Gastroesophageal sphincter (tissue), 3 donors: ENCODE data around the gene BRAT1.

Experiments used
- CTCF ChIP-seq, 4 experiments: fragments of 200-600 bp in 2 of 4; fragments of 450-650 bp in 2 of 4; sonication (generic) in 1 of 4; IDR thresholded peaks; one replicate each; pipeline ENCODE4 v1.5.1; 2017 to 2019; ENCODE audit warnings: antibody characterized with exemption in 4 of 4, mild to moderate bottlenecking in 2 of 4, moderate library complexity in 2 of 4
- EP300 ChIP-seq: sonication (generic); formaldehyde crosslinking; IDR thresholded peaks from one replicate; pipeline ENCODE4 v1.6.1; 2017; ENCODE audit warnings: antibody characterized with exemption, mild to moderate bottlenecking
- POLR2A ChIP-seq, 2 donors: fragments of 450-650 bp; IDR thresholded peaks; one replicate each; pipeline ENCODE4 v1.6.1; 2017; ENCODE audit warnings: antibody characterized with exemption in 2 of 2, mild to moderate bottlenecking in 2 of 2, moderate library complexity in 1 of 2

DNA sequence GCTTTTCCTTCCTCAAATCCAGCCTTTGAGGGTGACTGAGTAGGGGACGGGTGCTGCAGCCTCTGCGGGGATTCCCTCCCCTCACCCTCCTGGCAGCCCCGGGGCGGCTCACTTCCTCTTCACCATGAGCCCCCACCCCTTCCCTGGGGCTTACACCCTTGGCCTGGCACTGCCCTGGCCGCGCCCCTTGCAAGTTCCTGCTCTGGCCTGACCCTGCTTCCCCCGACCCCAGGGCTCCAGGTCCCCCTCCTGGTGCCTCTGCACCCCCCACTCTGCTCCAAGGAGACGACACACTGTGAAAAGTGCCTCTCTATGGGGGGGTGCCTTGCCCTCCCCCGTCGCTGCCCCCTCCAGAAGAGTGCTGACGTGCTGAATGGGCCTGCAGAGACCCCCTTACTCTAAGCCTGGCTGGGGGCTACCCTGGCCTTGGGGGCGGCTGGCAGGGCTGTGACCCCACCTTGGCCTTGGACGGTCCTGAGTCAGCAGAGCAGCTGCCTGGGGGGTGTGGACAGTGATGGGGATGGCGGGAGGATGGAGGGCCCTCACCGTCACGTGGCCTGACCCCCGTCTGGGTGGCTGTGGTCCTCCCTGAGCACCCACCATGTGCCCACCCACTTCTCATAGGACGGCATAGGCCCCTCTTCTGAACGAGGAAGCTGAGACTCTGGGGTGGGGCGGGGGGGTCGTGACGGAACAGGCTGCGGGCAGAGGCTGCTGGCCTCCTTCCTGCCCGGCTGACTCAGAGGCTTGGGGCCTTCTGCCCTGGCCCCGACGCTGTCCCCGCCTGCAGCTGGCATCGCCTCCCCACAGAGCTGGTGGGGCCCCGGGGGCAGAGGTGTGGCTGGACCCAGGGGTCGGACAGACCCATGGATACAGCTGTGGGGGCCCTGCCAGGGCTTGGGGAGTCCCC is 25.9 kb downstream of the BRAT1 start:
- TF ChIP-seq CTCF (IDR thresholded peaks at IDR 0.05) (no peak), POLR2A (IDR thresholded peaks at IDR 0.05) (no peak), EP300 (no peak)
